Dedifferentiated amniotic fluid mesenchymal stem cell (primary cell): ENCODE results near the gene GCA.
A peak's percentile ranks its signal among the peaks of the same experiment; 100 is the strongest.

Experiments used
- DNase-seq: peaks from one replicate; pipeline ENCODE4 v3.0.0-alpha.2; 2016; ENCODE audit errors: extremely low spot score

Gene GCA

GRCh38 chr2:162328424-162329157 is 15.3 kb upstream of the GCA start:
- DNase-seq, result no peak

DNA sequence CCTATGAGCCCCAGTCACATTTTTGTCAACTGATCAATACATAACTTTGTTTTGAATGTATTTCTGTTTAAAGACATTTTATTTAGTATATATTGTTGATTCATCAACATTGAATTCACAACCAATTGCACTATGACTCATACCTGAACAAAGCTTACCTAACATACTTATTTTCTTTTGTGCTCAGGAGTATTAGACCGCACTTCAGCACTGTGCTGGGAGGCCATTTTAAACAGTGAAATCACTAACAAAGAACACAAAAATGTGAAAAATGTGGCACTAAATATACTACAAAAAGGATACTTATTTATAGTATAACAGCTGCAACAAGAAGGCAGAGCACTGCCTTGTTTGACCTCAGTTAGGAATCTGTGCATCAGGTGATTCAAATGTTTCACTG is 13.1 kb upstream of the GCA start:
- no peak for DNase-seq

- DNase-seq, result no peak
Observed at GRCh38 chr2:162333968-162334367, 10.0 kb upstream of the GCA start.

DNA sequence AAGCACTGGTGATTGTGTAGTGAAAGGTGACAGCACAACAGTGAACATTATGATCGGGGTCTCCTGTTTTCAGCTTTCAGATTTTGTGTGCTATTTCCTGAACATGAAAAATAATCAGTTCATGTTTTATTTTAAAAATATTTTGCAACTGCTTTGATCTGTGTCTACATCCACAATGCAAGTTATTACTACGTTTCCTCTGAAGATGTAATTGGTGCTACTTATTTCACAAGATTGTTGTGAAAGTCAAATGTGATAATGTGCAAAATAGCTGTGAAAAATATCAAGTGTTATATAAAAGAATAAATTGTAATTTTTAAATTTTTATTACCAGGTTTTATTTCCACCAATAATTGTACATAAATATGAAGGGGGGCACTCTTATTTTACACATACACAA is 6.1 kb upstream of the GCA start:
- DNase-seq, result no peak

- no peak for DNase-seq
Observed at GRCh38 chr2:162340822-162341221, 3.1 kb upstream of the GCA start.

GRCh38 chr2:162342321-162342720 is 1.6 kb upstream of the GCA start:
- no peak for DNase-seq

GRCh38 chr2:162342841-162343240 is 1.1 kb upstream of the GCA start:
- DNase-seq, result no peak

GRCh38 chr2:162343492-162343823 is 474 bp upstream of the GCA start:
- DNase-seq, result no peak

GRCh38 chr2:162344617-162344950 is 652 bp downstream of the GCA start:
- no peak for DNase-seq

DNA sequence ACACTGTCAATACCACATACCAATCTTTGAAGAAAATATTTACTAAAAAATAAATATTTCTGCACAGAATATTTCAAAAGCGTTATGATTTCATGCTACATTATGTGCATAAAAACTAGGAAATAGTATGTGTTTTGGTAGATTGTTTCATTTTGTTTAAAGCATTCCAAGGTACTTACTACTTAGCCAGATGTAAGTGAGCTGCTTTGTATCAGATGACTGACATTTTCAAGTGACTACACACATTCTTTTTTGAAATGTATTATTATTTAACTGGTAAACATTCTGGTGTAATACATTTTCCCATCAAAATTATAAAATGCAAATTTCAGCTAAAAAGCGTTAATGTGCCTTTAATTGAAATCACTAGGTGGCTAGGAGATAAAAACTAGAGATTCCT is 21.5 kb downstream of the GCA start:
- DNase-seq, result peak; percentile 17

GRCh38 chr2:162368494-162368893 is 24.6 kb downstream of the GCA start:
- no peak for DNase-seq

DNA sequence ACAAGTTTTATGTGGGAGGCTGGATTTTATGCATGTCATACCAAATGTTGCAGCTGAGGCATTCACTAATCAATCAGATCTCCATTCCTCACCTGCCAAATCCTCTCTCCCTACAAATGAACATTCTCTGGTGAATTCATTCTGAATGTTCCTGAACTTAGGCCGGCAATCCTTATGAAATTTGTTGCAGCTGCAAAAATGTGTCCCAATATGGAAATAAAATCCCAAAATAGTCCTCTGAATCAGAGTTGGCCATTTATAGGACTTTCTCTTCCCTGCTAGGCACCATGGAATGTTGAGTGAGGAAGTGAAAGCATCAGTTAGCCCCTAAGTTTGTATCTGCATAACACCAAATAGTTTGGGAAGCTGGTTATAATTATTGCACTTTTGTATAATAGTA is 25.6 kb downstream of the GCA start:
- DNase-seq, result no peak

DNA sequence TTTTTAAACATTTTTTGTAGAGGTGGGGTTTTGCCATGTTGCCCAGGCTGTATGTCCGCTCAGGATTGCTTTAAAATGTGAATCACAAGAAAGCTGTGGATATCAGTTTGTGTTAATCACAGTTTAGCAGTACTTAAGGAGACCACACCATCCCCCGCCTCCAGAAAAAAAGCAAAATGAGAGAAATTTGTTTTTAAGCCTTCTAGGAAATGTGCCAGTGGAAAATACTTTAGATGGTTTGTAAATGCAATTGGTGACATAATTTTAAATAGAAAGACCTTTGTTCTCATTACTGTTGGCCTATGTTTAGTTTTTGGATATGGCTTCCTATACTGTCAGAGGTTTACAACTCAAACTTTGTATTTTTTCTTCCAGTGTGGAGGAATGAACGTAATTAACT is 27.0 kb downstream of the GCA start:
- no peak for DNase-seq

- no peak for DNase-seq
Observed at GRCh38 chr2:162372818-162373217, 28.9 kb downstream of the GCA start.

GRCh38 chr2:162379719-162380580 is 36.0 kb downstream of the GCA start:
- no peak for DNase-seq

- DNase-seq, result no peak
Observed at GRCh38 chr2:162381851-162382250, 37.9 kb downstream of the GCA start.

DNA sequence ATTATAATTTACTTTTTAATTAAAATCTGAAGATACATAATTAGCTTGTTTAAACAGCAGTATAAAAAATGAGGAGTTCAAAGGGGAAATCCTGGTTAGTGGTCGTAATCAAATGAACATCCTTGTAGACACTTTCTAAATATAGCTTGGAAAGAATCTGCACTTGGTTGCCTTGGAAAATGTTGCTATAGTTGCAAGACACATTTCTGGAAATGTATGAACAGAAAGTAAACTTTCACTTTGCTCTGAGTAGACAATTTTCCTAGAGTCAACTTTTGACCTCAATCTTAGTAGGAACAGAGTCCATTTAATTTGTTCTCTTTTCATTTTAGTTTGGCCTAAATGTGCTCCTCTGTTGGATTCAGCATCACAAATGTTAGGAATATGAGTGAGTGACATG is 38.3 kb downstream of the GCA start:
- DNase-seq, result no peak

GRCh38 chr2:162385536-162385935 is 41.6 kb downstream of the GCA start:
- DNase-seq, result no peak

GRCh38 chr2:162390801-162391200 is 46.9 kb downstream of the GCA start:
- no peak for DNase-seq

GRCh38 chr2:162400336-162400735 is 56.4 kb downstream of the GCA start:
- DNase-seq, result no peak

- no peak for DNase-seq
Observed at GRCh38 chr2:162401871-162402270, 57.9 kb downstream of the GCA start.

DNA sequence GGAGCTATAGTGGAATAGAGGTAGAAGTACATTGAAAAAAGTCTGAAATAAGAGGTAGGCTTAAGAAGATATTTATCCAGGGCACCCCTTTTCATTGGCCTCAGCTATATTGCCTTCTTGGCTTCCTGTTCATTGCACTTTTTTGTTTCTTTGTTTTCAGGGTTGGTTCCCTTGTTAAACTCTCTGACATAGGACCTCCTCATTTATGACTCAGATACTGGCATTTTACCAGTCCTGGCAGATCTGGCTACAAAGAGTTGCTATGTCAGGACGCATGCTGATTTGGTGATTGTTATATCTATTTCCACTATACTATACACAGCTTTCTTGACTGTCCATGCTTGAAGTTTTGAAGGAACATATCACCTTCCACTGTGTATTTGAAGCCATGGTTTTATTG is 60.0 kb downstream of the GCA start:
- DNase-seq, result no peak
